Stomach (tissue), 4 donors: ENCODE measurements around the gene TCF7.

ENCODE experiments used
- POLR2A ChIP-seq, 4 donors: fragments of 450-650 bp; IDR thresholded peaks; one replicate each; pipeline ENCODE4 v1.6.1; 2016; ENCODE audit warnings: antibody characterized with exemption in 4 of 4, control low read depth in 2 of 4, mild to moderate bottlenecking in 1 of 4, moderate library complexity in 1 of 4
- TF ChIP-seq, protein P1 (sequence below), 7 experiments: fragments of 450-650 bp in 4 of 7; fragments of 200-600 bp in 3 of 7; sonication (generic) in 3 of 7; IDR thresholded peaks; one replicate each; pipeline ENCODE4 v1.5.1; 2016 to 2019; ENCODE audit warnings: antibody characterized with exemption in 7 of 7, control low read depth in 2 of 7, mild to moderate bottlenecking in 1 of 7

DNA sequence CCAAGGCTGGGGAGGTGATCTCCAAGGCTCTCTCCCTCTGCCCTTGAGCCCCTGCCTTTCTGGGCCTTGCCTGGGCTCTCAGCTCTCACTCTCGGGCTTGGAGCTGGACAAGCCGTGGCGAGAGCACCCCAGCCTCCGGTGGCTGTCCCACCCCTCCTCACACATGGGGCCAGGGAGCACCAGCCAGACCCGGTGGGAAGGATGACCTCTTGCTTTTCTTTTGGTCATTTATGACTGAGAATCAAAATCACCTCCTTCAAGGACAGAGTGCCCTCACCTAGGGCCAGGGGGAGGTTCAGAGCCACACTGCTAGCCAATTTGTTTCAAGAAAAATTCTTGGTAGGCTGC is 14.1 kb downstream of the TCF7 start:
- TF ChIP-seq, protein P1, sequence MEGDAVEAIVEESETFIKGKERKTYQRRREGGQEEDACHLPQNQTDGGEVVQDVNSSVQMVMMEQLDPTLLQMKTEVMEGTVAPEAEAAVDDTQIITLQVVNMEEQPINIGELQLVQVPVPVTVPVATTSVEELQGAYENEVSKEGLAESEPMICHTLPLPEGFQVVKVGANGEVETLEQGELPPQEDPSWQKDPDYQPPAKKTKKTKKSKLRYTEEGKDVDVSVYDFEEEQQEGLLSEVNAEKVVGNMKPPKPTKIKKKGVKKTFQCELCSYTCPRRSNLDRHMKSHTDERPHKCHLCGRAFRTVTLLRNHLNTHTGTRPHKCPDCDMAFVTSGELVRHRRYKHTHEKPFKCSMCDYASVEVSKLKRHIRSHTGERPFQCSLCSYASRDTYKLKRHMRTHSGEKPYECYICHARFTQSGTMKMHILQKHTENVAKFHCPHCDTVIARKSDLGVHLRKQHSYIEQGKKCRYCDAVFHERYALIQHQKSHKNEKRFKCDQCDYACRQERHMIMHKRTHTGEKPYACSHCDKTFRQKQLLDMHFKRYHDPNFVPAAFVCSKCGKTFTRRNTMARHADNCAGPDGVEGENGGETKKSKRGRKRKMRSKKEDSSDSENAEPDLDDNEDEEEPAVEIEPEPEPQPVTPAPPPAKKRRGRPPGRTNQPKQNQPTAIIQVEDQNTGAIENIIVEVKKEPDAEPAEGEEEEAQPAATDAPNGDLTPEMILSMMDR (IDR thresholded peaks at IDR 0.05) = no peak
- no peak for TF ChIP-seq POLR2A (IDR thresholded peaks at IDR 0.05)
